Vagina (tissue), 2 donors: ENCODE measurements around the gene TTK.

Experiments
- CTCF ChIP-seq, 3 experiments: fragments of 450-650 bp in 2 of 3; fragments of 200-600 bp in 1 of 3; sonication (generic) in 1 of 3; IDR thresholded peaks; one replicate each; pipeline ENCODE4 v1.5.1; 2017 to 2019; ENCODE audit warnings: antibody characterized with exemption in 3 of 3, mild to moderate bottlenecking in 2 of 3, moderate library complexity in 2 of 3
- POLR2A ChIP-seq, 2 donors: fragments of 450-650 bp; IDR thresholded peaks; one replicate each; pipeline ENCODE4 v1.6.1; 2017; ENCODE audit warnings: antibody characterized with exemption in 2 of 2, mild to moderate bottlenecking in 2 of 2, moderate library complexity in 2 of 2
- POLR2AphosphoS5 ChIP-seq, 2 donors: sonication (generic); formaldehyde crosslinking; IDR thresholded peaks; one replicate each; pipeline ENCODE4 v1.9.0; 2017; ENCODE audit warnings: antibody characterized with exemption in 2 of 2, mild to moderate bottlenecking in 2 of 2, low read depth in 1 of 2; ENCODE audit not compliant: insufficient read depth in 1 of 2

GRCh38 chr6:79967178-79967577, 37.3 kb upstream of the TTK start:
- TF ChIP-seq CTCF (IDR thresholded peaks at IDR 0.05) (no peak), POLR2A (IDR thresholded peaks at IDR 0.05) (no peak), POLR2AphosphoS5 (IDR thresholded peaks at IDR 0.05; ENCODE audit: insufficient read depth in 1 of 2, low read depth in 1 of 2) (no peak)
